ENCODE results near the gene SLC6A7. TPM values are rescaled to one million over a fixed set of nuclear protein-coding genes. Genes with fewer than 3 reads are reported as not detected.

The SLC6A7 gene
- total RNA-seq, 1 donor from 2014 or later: not detected

DNA sequence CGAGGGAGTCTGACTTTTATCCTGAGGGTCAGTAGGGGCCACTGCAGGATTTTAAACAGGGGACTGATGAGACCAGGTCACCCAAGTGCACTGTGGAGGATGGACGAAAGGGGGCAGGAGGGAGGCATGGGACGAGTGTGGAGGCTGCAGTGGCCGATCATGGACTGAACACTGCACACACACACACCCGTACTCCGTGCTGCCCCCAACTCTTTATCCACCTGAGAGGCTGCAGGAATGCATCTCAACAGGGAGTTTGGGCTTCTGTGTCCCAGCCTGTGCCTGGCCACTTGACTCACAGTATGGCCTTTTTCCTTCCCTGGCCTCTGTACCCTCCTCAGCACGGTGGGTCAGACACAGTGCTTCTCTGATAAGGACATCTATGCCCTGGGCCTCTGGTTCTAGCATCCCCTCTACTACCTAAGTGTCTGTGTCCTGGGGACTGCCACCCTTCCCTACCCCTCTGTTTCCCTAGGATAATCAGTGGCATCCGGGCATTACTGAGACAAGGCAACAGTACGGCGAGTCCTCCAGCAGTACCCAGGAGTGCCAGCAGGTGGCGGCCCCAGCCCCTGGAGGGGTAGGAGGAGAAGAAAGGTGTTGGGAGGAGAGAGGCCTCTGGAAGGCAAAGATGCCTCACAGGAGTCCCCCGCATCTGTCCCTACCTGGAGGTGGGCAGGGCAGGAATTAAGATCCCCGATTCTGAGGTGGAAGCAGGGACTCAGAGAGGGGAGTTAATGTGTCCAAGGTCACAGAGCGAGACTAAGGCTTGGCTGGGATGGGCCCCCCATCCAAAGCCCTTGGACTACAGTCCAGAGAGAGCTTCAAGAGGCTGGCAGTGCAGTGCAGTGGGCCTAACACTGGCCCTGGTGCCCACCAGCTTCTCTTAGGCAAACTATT lies 28.4 kb upstream of the SLC6A7 start:
- TF ChIP-seq, protein P1, sequence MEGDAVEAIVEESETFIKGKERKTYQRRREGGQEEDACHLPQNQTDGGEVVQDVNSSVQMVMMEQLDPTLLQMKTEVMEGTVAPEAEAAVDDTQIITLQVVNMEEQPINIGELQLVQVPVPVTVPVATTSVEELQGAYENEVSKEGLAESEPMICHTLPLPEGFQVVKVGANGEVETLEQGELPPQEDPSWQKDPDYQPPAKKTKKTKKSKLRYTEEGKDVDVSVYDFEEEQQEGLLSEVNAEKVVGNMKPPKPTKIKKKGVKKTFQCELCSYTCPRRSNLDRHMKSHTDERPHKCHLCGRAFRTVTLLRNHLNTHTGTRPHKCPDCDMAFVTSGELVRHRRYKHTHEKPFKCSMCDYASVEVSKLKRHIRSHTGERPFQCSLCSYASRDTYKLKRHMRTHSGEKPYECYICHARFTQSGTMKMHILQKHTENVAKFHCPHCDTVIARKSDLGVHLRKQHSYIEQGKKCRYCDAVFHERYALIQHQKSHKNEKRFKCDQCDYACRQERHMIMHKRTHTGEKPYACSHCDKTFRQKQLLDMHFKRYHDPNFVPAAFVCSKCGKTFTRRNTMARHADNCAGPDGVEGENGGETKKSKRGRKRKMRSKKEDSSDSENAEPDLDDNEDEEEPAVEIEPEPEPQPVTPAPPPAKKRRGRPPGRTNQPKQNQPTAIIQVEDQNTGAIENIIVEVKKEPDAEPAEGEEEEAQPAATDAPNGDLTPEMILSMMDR (IDR thresholded peaks at IDR 0.05): peak; percentile 90
- intact Hi-C loops (cut with DNase I): no loop called here
- DNase-seq: peak; percentile 89

DNA sequence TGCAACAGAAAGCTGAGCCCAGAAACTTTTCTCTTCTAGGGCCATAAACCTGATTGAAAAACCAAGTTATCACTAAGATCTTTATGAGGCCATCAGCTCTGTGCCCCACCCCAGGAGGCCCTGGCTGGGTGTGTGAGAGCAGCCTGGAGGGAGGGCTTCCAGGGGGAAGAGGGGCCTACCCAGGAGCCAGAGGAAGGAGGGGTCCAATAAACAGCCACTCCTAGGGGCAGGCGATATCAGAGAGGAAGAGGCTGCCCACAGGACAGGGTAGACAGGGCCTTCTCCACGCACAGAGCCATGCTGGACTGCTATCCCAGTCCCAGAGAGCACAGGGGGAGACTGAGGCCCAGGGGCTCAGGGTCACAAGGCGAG lies 27.7 kb upstream of the SLC6A7 start:
- DNase-seq: no peak
- no peak for ATAC-seq
- TF ChIP-seq, protein P1 (IDR thresholded peaks at IDR 0.05): no peak
- H3K9me3 ChIP-seq: no peaks in the 10 kb centered on the region
- intact Hi-C loops (cut with DNase I): no loop called here
- no peaks in the 10 kb centered on the region for H3K36me3 ChIP-seq
- peaks cover 6% of the 10 kb centered on the region for H3K27me3 ChIP-seq
- H3K4me3 ChIP-seq: no peak overlapping the region
- peak overlapping the region; percentile 17 for H3K27ac ChIP-seq
- H3K4me1 ChIP-seq: peaks cover 2% of the 10 kb centered on the region

More for the DNA sequence above, 28.4 kb upstream of the SLC6A7 start:
- Histone ChIP-seq H3K4me3 (no peak overlapping the region), H3K36me3 (no peaks in the 10 kb centered on the region), H3K27me3 (no peaks in the 10 kb centered on the region), H3K27ac (peak overlapping the region; percentile 63), H3K9me3 (no peaks in the 10 kb centered on the region), H3K4me1 (peaks cover 2% of the 10 kb centered on the region)
- peak; percentile 86 for ATAC-seq

DNA sequence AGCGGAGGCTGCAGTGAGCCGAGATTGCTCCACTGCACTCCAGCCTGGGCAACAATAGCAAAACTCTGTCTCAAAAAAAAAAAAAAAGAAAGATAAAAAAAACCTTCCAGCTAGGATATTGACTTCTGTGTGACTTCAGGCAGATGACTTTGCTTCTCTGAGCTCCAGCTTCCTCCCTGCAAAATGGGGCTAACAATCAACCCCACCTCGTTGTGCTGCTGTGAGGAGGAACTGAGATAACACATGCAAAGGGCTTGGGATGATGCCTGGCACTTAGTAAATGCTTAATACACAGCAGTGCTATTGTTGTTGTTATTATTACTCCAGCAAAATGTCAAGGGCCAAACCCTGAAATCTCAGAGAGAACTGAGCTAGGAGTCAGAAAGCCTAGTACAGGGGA lies 26.8 kb upstream of the SLC6A7 start:
- H3K36me3 ChIP-seq: no peaks in the 10 kb centered on the region
- TF ChIP-seq, protein P1 (IDR thresholded peaks at IDR 0.05): no peak
- H3K27me3 ChIP-seq: peaks cover 12% of the 10 kb centered on the region
- H3K27ac ChIP-seq: no peak overlapping the region
- H3K4me3 ChIP-seq: no peak overlapping the region
- DNase-seq: no peak
- intact Hi-C loops (cut with DNase I): no loop called here
- no peak for ATAC-seq
- no peaks in the 10 kb centered on the region for H3K9me3 ChIP-seq
- H3K4me1 ChIP-seq: peaks cover 2% of the 10 kb centered on the region

DNA sequence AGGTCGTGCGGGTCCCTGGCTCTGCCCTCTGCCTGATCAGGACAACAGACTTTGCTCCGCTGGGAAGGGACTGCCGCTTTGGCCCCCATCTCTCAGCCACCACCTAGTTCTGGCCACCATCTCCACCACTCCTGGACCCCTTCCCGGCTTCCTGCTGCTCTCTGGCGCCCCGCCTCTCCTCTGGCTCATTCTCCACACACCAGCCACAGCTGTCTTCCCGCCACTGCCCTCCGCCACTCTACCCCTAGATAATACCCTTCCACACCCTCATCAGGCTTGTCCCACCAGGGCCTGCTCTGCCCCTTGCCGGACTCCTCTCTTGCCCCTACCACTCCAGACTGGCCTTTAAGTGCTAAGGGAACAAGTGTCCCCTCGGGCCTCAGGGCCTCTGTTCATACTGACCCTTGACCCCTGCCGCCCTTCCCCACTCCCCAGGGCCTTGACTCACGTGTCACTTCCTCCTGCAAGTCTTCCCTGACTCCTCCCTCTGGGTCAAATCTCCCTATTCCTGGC lies 26.3 kb upstream of the SLC6A7 start:
- intact Hi-C loops (cut with DNase I): no loop called here
- Histone ChIP-seq H3K36me3 (no peaks in the 10 kb centered on the region), H3K9me3 (no peaks in the 10 kb centered on the region), H3K4me3 (no peak overlapping the region), H3K4me1 (peaks cover 2% of the 10 kb centered on the region), H3K27me3 (peaks cover 12% of the 10 kb centered on the region), H3K27ac (peak overlapping the region; percentile 24)
- TF ChIP-seq, protein P1 (IDR thresholded peaks at IDR 0.05): no peak
- DNase-seq: no peak
- ATAC-seq: peak; percentile 4

DNA sequence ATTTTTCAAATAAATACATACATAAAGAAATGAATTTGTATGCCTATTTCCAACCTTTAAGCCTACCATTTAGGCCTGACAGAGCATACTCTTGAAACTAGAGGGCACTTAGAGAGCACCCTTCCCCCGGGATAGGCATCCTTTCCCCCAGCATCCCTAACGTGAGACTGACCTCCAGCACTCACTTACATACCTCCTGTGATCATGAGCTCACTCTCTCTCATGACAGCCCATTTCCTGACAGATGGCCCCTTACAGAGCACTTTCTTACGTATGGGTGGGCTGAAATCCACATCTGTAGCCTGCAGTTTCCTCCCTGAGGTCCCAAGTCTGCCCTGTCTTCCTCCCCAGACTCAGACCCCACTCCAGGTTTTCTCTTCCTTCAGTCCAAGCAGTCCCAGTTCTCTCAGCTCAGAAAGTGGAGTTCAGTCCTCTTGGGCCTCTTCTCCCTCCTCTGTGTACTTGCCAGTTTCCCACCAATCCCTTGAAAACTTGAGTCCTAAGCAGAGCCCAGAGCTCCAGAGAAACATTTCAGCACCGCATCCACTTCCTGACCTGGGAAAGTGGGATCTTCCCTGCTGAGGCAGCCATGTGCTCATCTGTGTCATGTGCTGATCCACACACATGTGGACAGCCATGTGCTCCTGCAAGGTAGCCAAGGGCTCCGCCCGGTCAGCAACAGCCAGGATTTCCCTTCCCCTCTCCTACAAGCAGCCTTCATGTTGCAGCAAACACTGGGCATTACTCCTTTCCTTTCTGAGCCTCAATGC lies 25.5 kb upstream of the SLC6A7 start:
- intact Hi-C loops (cut with DNase I): no loop called here
- Histone ChIP-seq H3K27ac (peak overlapping the region; percentile 24), H3K36me3 (no peaks in the 10 kb centered on the region), H3K4me1 (peaks cover 2% of the 10 kb centered on the region), H3K9me3 (no peaks in the 10 kb centered on the region), H3K27me3 (peaks cover 12% of the 10 kb centered on the region), H3K4me3 (no peak overlapping the region)
- TF ChIP-seq, protein P1 (IDR thresholded peaks at IDR 0.05): no peak
- ATAC-seq (no peak), DNase-seq (no peak)

All from upper lobe of right lung (tissue), 1 donor.